Hepatic stellate cell (primary cell): Measurements from ENCODE around the gene AVPR1B.
"Not testable (repeated sequence)": the region's sequence is repeated elsewhere in the genome, so short reads cannot be mapped to it uniquely, and the experiment has no call there.

ENCODE experiments used
- DNase-seq: peaks from one replicate; pipeline ENCODE4 v3.0.0; 2011; ENCODE audit warnings: low spot score

Gene AVPR1B

DNA sequence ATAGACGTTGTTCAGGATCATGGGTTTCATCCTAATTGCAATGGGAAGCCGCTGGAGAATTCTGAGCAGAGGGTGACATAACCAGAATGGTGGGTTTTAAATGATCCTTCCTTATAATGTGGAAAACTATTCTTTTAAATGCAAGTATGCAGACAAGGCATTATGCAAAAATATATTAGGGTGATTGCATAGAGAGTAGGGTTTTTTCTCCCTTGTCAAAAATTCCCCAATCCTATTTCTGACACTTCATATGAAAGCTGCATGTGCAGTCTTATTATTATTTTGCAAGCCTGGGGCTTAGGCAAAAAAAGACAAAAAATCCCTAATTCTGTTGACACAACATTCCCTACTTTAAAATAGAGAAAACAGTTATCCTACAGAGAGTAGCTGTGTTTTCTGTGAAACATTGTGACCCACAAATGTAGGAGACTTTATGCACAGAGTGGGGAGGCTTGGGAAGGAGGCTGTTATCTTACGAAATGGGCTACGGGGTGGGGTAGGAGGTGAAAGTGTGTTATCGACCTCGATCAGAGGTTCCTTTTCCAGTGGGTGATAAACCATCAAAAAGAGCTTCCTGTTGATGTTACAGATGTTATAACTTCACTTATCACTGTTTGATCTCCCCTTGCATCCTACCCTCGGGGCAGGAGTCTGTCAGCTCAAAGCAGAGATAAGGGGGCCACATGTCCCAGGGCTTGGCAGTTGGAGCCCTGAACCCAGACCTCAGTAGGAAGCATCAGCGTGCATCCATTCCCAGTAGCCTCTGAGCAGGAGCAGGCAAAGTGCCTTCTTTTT, 37.0 kb downstream of the AVPR1B start:
- no peak for DNase-seq

GRCh38 chr1:206079135-206079534, 38.1 kb downstream of the AVPR1B start:
- no peak for DNase-seq

- no peak for DNase-seq
These were observed 41.1 kb downstream of the AVPR1B start for GRCh38 chr1:206075786-206076755.

DNA sequence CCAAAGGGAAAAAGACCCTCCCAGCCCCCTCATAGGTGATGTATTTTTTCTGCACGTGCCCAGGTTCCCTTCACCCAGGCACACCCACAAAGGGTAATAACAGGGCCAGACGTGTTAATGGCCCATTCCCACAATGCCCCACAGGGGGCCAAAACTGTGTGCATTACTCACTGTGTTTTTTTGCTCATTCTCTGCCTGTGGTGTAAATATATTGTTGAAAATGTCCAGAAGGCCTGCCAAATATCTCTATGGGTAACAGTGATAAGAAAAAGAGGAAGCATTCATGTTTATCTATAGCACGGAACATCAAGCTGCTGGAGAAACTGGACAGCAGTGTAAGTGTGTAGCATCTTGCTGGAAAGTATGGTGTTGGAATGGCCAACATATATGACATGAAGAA, 42.3 kb downstream of the AVPR1B start:
- DNase-seq: no peak

DNA sequence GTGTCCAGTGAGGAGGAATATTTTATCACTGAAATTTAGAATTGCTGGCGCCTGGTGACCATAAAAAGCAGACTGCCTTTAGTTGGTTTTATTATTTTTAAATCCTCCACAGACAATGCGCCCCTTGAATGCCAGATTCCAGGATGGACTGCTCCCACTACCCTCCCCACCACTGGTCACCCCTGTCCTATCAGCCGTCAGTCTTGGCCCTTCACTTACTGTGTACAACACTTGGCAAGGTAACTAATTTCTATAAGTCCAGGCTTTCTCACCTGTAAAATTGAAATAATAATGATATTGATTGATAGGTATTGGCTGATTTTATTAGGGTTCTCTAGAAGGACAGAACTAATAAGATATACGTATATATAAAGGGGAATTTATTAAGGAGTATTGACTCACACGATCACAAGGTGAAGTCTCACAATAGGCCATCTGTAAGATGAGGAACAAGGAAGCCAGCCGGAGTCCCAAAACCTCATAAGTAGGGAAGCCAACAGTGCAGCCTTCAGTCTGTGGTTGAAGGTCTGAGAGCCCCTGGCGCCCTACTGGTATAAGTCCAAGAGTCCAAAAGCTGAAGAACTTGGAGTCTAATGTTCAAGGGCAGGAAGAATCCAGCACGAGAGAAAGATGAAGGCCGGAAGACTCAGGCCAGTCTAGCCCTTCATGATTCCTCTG, 46.4 kb downstream of the AVPR1B start:
- no peak for DNase-seq

GRCh38 chr1:206068314-206068713, 48.9 kb downstream of the AVPR1B start:
- no peak for DNase-seq

GRCh38 chr1:206067486-206068227, 49.5 kb downstream of the AVPR1B start:
- DNase-seq: no peak

GRCh38 chr1:206066479-206067171, 50.6 kb downstream of the AVPR1B start:
- DNase-seq: no peak

- DNase-seq: no peak
These were observed 51.5 kb downstream of the AVPR1B start for GRCh38 chr1:206065547-206066145.

DNA sequence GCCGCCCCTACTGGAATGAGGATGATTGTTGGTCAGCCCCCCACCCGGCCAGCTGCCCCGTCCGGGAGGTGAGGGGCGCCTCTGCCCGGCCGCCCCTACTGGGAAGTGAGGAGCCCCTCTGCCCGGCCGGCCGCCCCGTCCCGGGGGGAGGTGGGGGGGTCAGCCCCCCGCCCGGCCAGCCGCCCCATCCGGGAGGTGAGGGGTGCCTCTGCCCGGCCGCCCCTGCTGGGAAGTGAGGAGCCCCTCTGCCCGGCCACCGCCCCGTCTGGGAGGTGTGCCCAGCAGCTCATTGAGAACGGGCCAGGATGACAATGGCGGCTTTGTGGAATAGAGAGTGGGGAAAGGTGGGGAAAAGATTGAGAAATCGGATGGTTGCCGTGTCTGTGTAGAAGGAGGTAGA, 52.7 kb downstream of the AVPR1B start:
- DNase-seq: not testable (repeated sequence)

DNA sequence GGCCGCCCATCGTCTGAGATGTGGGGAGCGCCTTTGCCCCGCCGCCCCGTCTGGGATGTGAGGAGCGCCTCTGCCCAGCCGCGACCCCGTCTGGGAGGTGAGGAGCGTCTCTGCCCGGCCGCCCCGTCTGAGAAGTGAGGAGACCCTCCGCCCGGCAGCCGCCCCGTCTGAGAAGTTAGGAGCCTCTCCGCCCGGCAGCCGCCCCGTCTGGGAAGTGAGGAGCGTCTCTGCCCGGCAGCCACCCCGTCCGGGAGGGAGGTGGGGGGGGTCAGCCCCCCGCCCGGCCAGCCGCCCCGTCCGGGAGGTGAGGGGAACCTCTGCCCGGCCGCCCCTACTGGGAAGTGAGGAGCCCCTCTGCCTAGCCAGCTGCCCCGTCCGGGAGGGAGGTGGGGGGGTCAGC, 53.2 kb downstream of the AVPR1B start:
- DNase-seq: not testable (repeated sequence)

DNA sequence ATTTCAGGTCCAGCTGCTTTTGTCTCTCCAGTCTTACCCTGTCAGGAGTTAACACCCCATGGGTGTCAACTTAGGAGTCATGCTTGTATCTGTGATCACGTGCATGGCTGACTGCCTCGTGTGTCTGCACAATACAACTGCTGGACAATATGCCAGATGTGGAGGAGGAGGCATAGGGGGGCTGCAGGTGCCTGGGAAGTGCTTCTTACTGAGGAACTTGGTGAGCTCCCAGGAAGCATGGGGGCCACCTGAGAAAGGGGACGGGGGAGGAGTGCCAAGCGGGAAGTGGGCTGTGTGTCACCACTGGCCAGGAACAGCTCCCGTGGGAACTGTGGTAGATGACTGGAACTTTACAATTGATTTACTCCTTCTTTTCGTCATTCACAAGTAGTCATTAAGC, 54.7 kb downstream of the AVPR1B start:
- DNase-seq: no peak

DNA sequence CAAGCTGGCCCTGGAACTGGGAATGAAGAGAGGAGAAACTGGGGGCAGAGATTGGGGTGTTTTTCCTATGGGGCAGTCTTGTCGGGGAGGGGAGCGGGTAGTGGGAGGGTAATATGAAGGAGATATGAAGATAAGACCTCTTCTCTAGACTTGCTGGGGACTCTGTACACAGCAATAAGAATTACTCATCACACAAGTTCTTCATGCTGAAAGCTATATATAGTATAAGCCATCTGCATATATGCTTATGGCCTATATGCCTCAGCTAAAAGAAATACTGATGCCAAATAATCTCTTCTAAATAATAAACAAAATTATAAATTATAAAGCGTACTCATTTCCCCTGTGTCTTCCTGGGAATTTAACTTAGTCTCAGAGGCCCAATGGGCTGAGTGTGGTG, 56.3 kb downstream of the AVPR1B start:
- DNase-seq: no peak
